Muscle layer of colon (tissue), 2 donors: ENCODE measurements around the gene HAO1.

Experiments used
- H3K27ac ChIP-seq: one replicate; pipeline ENCODE4 v1.7.0; 2013; ENCODE audit warnings: low read depth, mild to moderate bottlenecking, low read length, moderate library complexity
- H3K27me3 ChIP-seq, 2 donors: one replicate each; pipeline ENCODE4 v1.7.0; 2013; ENCODE audit warnings: low read length in 2 of 2, mild to moderate bottlenecking in 2 of 2; ENCODE audit not compliant: insufficient read depth in 2 of 2, control insufficient read depth in 1 of 2
- H3K36me3 ChIP-seq: one replicate; pipeline ENCODE4 v1.7.0; 2013; ENCODE audit warnings: mild to moderate bottlenecking, low read length; ENCODE audit not compliant: insufficient read depth
- H3K4me1 ChIP-seq: one replicate; pipeline ENCODE4 v1.7.0; 2013; ENCODE audit warnings: mild to moderate bottlenecking, low read length; ENCODE audit not compliant: insufficient read depth
- H3K4me3 ChIP-seq, 2 donors: one replicate each; pipeline ENCODE4 v1.7.0; 2013; ENCODE audit warnings: low read length in 2 of 2, low read depth in 1 of 2, mild to moderate bottlenecking in 1 of 2, moderate library complexity in 1 of 2
- H3K9ac ChIP-seq: one replicate; pipeline ENCODE4 v1.7.0; 2013; ENCODE audit warnings: low read length
- H3K9me3 ChIP-seq: one replicate; pipeline ENCODE4 v1.7.0; 2013; ENCODE audit warnings: mild to moderate bottlenecking, low read length
- donor health status: abdominal sarcoma.
- donor health status: Adenocarcinoma of cecum.

Gene HAO1

GRCh38 chr20:7926323-7926722 lies 13.9 kb downstream of the HAO1 start:
- H3K4me3 ChIP-seq = no peak overlapping the region
- H3K27me3 ChIP-seq = no peaks in the 10 kb centered on the region
- H3K9ac ChIP-seq = no peak overlapping the region
- no peak overlapping the region for H3K27ac ChIP-seq
- peaks cover 6% of the 10 kb centered on the region for H3K4me1 ChIP-seq
- no peaks in the 10 kb centered on the region for H3K9me3 ChIP-seq
- no peaks in the 10 kb centered on the region for H3K36me3 ChIP-seq

- Histone ChIP-seq H3K36me3 (no peaks in the 10 kb centered on the region), H3K9me3 (no peaks in the 10 kb centered on the region), H3K4me3 (no peak overlapping the region), H3K9ac (no peak overlapping the region), H3K27ac (no peak overlapping the region), H3K27me3 (no peaks in the 10 kb centered on the region), H3K4me1 (peaks cover 6% of the 10 kb centered on the region)
Observed at GRCh38 chr20:7924692-7925091, 15.6 kb downstream of the HAO1 start.

GRCh38 chr20:7916648-7917047 lies 23.6 kb downstream of the HAO1 start:
- Histone ChIP-seq H3K27ac (no peak overlapping the region), H3K4me3 (no peak overlapping the region), H3K9me3 (no peaks in the 10 kb centered on the region), H3K27me3 (no peaks in the 10 kb centered on the region), H3K36me3 (no peaks in the 10 kb centered on the region), H3K9ac (no peak overlapping the region), H3K4me1 (peaks cover 6% of the 10 kb centered on the region)

GRCh38 chr20:7912551-7912950 lies 27.7 kb downstream of the HAO1 start:
- Histone ChIP-seq H3K27me3 (no peaks in the 10 kb centered on the region), H3K27ac (no peak overlapping the region), H3K9me3 (no peaks in the 10 kb centered on the region), H3K4me3 (no peak overlapping the region), H3K9ac (no peak overlapping the region), H3K36me3 (no peaks in the 10 kb centered on the region), H3K4me1 (peaks cover 6% of the 10 kb centered on the region)

GRCh38 chr20:7911586-7912330 lies 28.5 kb downstream of the HAO1 start:
- H3K9ac ChIP-seq = no peak overlapping the region
- no peaks in the 10 kb centered on the region for H3K9me3 ChIP-seq
- no peaks in the 10 kb centered on the region for H3K27me3 ChIP-seq
- no peak overlapping the region for H3K27ac ChIP-seq
- H3K4me3 ChIP-seq = no peak overlapping the region
- peaks cover 6% of the 10 kb centered on the region for H3K4me1 ChIP-seq
- no peaks in the 10 kb centered on the region for H3K36me3 ChIP-seq

GRCh38 chr20:7908905-7909304 lies 31.4 kb downstream of the HAO1 start:
- no peak overlapping the region for H3K9ac ChIP-seq

GRCh38 chr20:7903429-7903828 lies 36.8 kb downstream of the HAO1 start:
- Histone ChIP-seq H3K4me1 (no peaks in the 10 kb centered on the region), H3K9me3 (no peaks in the 10 kb centered on the region), H3K27me3 (no peaks in the 10 kb centered on the region), H3K36me3 (no peaks in the 10 kb centered on the region), H3K9ac (no peak overlapping the region), H3K4me3 (no peak overlapping the region), H3K27ac (no peak overlapping the region)

More at GRCh38 chr20:7908905-7909304, 31.4 kb downstream of the HAO1 start:
- H3K36me3 ChIP-seq = no peaks in the 10 kb centered on the region
- H3K4me3 ChIP-seq = no peak overlapping the region
- H3K27ac ChIP-seq = no peak overlapping the region
- H3K9me3 ChIP-seq = no peaks in the 10 kb centered on the region
- no peaks in the 10 kb centered on the region for H3K27me3 ChIP-seq
- H3K4me1 ChIP-seq = peaks cover 6% of the 10 kb centered on the region

- Histone ChIP-seq H3K36me3 (no peaks in the 10 kb centered on the region), H3K27me3 (no peaks in the 10 kb centered on the region), H3K4me1 (no peaks in the 10 kb centered on the region), H3K9ac (no peak overlapping the region), H3K27ac (no peak overlapping the region), H3K4me3 (no peak overlapping the region), H3K9me3 (no peaks in the 10 kb centered on the region)
Observed at GRCh38 chr20:7902879-7903278, 37.4 kb downstream of the HAO1 start.

- no peaks in the 10 kb centered on the region for H3K4me1 ChIP-seq
- H3K27me3 ChIP-seq = no peaks in the 10 kb centered on the region
- no peaks in the 10 kb centered on the region for H3K36me3 ChIP-seq
- H3K9ac ChIP-seq = no peak overlapping the region
- no peak overlapping the region for H3K4me3 ChIP-seq
- H3K9me3 ChIP-seq = no peaks in the 10 kb centered on the region
- H3K27ac ChIP-seq = no peak overlapping the region
Observed at GRCh38 chr20:7897781-7898364, 42.4 kb downstream of the HAO1 start.

GRCh38 chr20:7893014-7893730 lies 47.1 kb downstream of the HAO1 start:
- Histone ChIP-seq H3K27me3 (no peaks in the 10 kb centered on the region), H3K36me3 (no peaks in the 10 kb centered on the region), H3K27ac (no peak overlapping the region), H3K9ac (no peak overlapping the region), H3K4me1 (no peaks in the 10 kb centered on the region), H3K4me3 (no peak overlapping the region), H3K9me3 (no peaks in the 10 kb centered on the region)

- H3K4me3 ChIP-seq = no peak overlapping the region
Observed at GRCh38 chr20:7891705-7892104, 48.6 kb downstream of the HAO1 start.

More at GRCh38 chr20:7891705-7892104, 48.6 kb downstream of the HAO1 start:
- no peak overlapping the region for H3K9ac ChIP-seq
- H3K27ac ChIP-seq = no peak overlapping the region
- no peaks in the 10 kb centered on the region for H3K4me1 ChIP-seq
- no peaks in the 10 kb centered on the region for H3K36me3 ChIP-seq
- H3K27me3 ChIP-seq = no peaks in the 10 kb centered on the region
- no peaks in the 10 kb centered on the region for H3K9me3 ChIP-seq
